DND-41 (cell line): Measurements from ENCODE around the gene AGAP1.

Experiments
- ATAC-seq: fragments of 200-7000 bp; cut with Tn5 transposase; 3 replicates; pipeline ENCODE4 v1.9.1; 2021; ENCODE audit warnings: low read depth; ENCODE audit not compliant: insufficient read depth
- DNase-seq: peaks from one replicate; pipeline ENCODE4 v3.0.0-alpha.2; 2020
- H2AFZ ChIP-seq: 2 replicates; pipeline ENCODE4 v1.6.0; 2012; ENCODE audit warnings: low read depth, low read length
- H3K27ac ChIP-seq: 2 replicates; pipeline ENCODE4 v1.5.1; 2012; ENCODE audit warnings: low read length, inconsistent platforms
- H3K27me3 ChIP-seq: fragments of 200-600 bp; sonication (generic); 2 replicates; pipeline ENCODE4 v1.6.0; 2012; ENCODE audit warnings: low read length, mild to moderate bottlenecking, inconsistent platforms; ENCODE audit not compliant: insufficient read depth, poor library complexity
- H3K36me3 ChIP-seq: 2 replicates; pipeline ENCODE4 v1.5.1; 2012; ENCODE audit warnings: low read length, inconsistent platforms; ENCODE audit not compliant: insufficient read depth
- H3K4me1 ChIP-seq: 2 replicates; pipeline ENCODE4 v1.5.1; 2012; ENCODE audit warnings: mild to moderate bottlenecking, low read length; ENCODE audit not compliant: insufficient read depth
- H3K4me2 ChIP-seq: 2 replicates; pipeline ENCODE4 v1.6.0; 2012; ENCODE audit warnings: mild to moderate bottlenecking, moderate library complexity, low read length, inconsistent platforms; ENCODE audit not compliant: insufficient read depth
- H3K4me3 ChIP-seq, 2 experiments: fragments of 200-600 bp in 1 of 2; shearing (Covaris generic) in 1 of 2; 2 replicates each; pipeline ENCODE4 v1.5.1; 2012 to 2016; ENCODE audit warnings: inconsistent platforms in 2 of 2, low read length in 2 of 2, mild to moderate bottlenecking in 2 of 2, low read depth in 1 of 2, moderate library complexity in 1 of 2
- H3K79me2 ChIP-seq: 2 replicates; pipeline ENCODE4 v1.6.0; 2012; ENCODE audit warnings: low read length, inconsistent platforms; ENCODE audit not compliant: insufficient read depth
- H3K9ac ChIP-seq: 2 replicates; pipeline ENCODE4 v1.6.0; 2012; ENCODE audit warnings: low read depth, mild to moderate bottlenecking, inconsistent platforms, low read length, moderate library complexity
- H3K9me3 ChIP-seq: 2 replicates; pipeline ENCODE4 v1.5.1; 2012; ENCODE audit warnings: low read length, moderate library complexity, mild to moderate bottlenecking, inconsistent platforms; ENCODE audit not compliant: insufficient read depth, severe bottlenecking
- H4K20me1 ChIP-seq: 2 replicates; pipeline ENCODE4 v1.6.0; 2012; ENCODE audit warnings: low read length; ENCODE audit not compliant: insufficient read depth
- CTCF ChIP-seq: IDR thresholded peaks from 2 replicates; pipeline ENCODE4 v1.5.1; 2012; ENCODE audit warnings: borderline replicate concordance, low read length, moderate library complexity, mild to moderate bottlenecking; ENCODE audit not compliant: poor library complexity, severe bottlenecking; ENCODE audit errors: extremely low read depth
- EZH2 ChIP-seq: IDR thresholded peaks from 3 replicates; pipeline ENCODE4 v1.6.1; 2012; ENCODE audit warnings: borderline replicate concordance, low read depth, mild to moderate bottlenecking, moderate library complexity, low read length, inconsistent platforms; ENCODE audit not compliant: severe bottlenecking

Gene AGAP1

GRCh38 chr2:235827585-235827992, 333.7 kb downstream of the AGAP1 start:
- ATAC-seq = no peak
- no peak overlapping the region for H3K4me2 ChIP-seq

GRCh38 chr2:235829726-235830125, 335.9 kb downstream of the AGAP1 start:
- no peaks in the 10 kb centered on the region for H3K79me2 ChIP-seq
- TF ChIP-seq EZH2 (no peak), CTCF (no peak)
- no peaks in the 10 kb centered on the region for H3K36me3 ChIP-seq
- no peaks in the 10 kb centered on the region for H3K4me1 ChIP-seq
- DNase-seq (no peak), ATAC-seq (no peak)
- no peak overlapping the region for H3K9ac ChIP-seq
- H3K27me3 ChIP-seq = no peaks in the 10 kb centered on the region
- no peak overlapping the region for H3K27ac ChIP-seq
- H4K20me1 ChIP-seq = peaks cover 4% of the 10 kb centered on the region
- H3K9me3 ChIP-seq = no peaks in the 10 kb centered on the region
- H2AFZ ChIP-seq = no peak overlapping the region
- no peak overlapping the region for H3K4me3 ChIP-seq
- no peak overlapping the region for H3K4me2 ChIP-seq

More at GRCh38 chr2:235827585-235827992, 333.7 kb downstream of the AGAP1 start:
- Histone ChIP-seq H3K79me2 (no peaks in the 10 kb centered on the region), H3K4me3 (no peak overlapping the region), H3K4me1 (no peaks in the 10 kb centered on the region), H4K20me1 (peaks cover 4% of the 10 kb centered on the region; the same call in 1 of the 2 replicates), H3K27me3 (no peaks in the 10 kb centered on the region), H3K27ac (no peak overlapping the region), H3K9ac (no peak overlapping the region), H3K36me3 (no peaks in the 10 kb centered on the region), H3K9me3 (no peaks in the 10 kb centered on the region), H2AFZ (no peak overlapping the region)
- DNase-seq = no peak
- TF ChIP-seq EZH2 (no peak), CTCF (no peak)

GRCh38 chr2:235831755-235832154, 337.9 kb downstream of the AGAP1 start:
- no peaks in the 10 kb centered on the region for H3K79me2 ChIP-seq
- no peak for ATAC-seq
- no peaks in the 10 kb centered on the region for H3K27me3 ChIP-seq
- no peak for TF ChIP-seq CTCF
- TF ChIP-seq EZH2 = no peak
- no peak overlapping the region for H3K9ac ChIP-seq
- no peaks in the 10 kb centered on the region for H3K4me1 ChIP-seq
- no peak overlapping the region for H3K27ac ChIP-seq
- no peak overlapping the region for H3K4me2 ChIP-seq
- no peaks in the 10 kb centered on the region for H3K9me3 ChIP-seq
- DNase-seq = no peak
- H4K20me1 ChIP-seq = no peaks in the 10 kb centered on the region; the same call in 1 of the 2 replicates
- no peak overlapping the region for H2AFZ ChIP-seq
- no peaks in the 10 kb centered on the region for H3K36me3 ChIP-seq
- H3K4me3 ChIP-seq = no peak overlapping the region

- Histone ChIP-seq H4K20me1 (no peaks in the 10 kb centered on the region; the same call in 1 of the 2 replicates), H3K4me2 (no peak overlapping the region), H3K27ac (no peak overlapping the region), H3K36me3 (no peaks in the 10 kb centered on the region), H2AFZ (no peak overlapping the region), H3K9me3 (no peaks in the 10 kb centered on the region), H3K9ac (no peak overlapping the region), H3K27me3 (no peaks in the 10 kb centered on the region), H3K4me3 (no peak overlapping the region), H3K4me1 (no peaks in the 10 kb centered on the region), H3K79me2 (no peaks in the 10 kb centered on the region)
- DNase-seq (no peak), ATAC-seq (no peak)
- TF ChIP-seq EZH2 (no peak), CTCF (no peak)
Measured at GRCh38 chr2:235832941-235833340, 339.1 kb downstream of the AGAP1 start.
